ENCODE results near the gene GJA1.
"Not testable (repeated sequence)": the region's sequence is repeated elsewhere in the genome, so short reads cannot be mapped to it uniquely, and the experiment has no call there.

GJA1 gene

GRCh38 chr6:121439926-121440325, 4.5 kb downstream of the GJA1 start:
- Mint-ChIP-seq H3K27ac (peak overlapping the region; percentile 90), H3K36me3 (ENCODE audit: low read depth) (peaks cover 36% of the 10 kb centered on the region), H3K4me3 (peak overlapping the region; percentile 98), H3K9me3 (no peaks in the 10 kb centered on the region), H3K4me1 (peaks cover 68% of the 10 kb centered on the region), H3K27me3 (ENCODE audit: low read depth, poor library complexity) (no peaks in the 10 kb centered on the region)
- no peak for DNase-seq
- TF ChIP-seq CTCF (IDR thresholded peaks at IDR 0.05): no peak

- peaks cover 51% of the 10 kb centered on the region for H3K36me3 Mint-ChIP-seq (ENCODE audit: low read depth)
Measured at GRCh38 chr6:121441477-121441876, 6.0 kb downstream of the GJA1 start.

GRCh38 chr6:121442576-121442975, 7.1 kb downstream of the GJA1 start:
- H3K27me3 Mint-ChIP-seq (ENCODE audit: low read depth, poor library complexity): peaks cover 4% of the 10 kb centered on the region
- H3K4me1 Mint-ChIP-seq: peaks cover 67% of the 10 kb centered on the region
- peak overlapping the region; percentile 51 for H3K27ac Mint-ChIP-seq
- peaks cover 62% of the 10 kb centered on the region for H3K36me3 Mint-ChIP-seq (ENCODE audit: low read depth)
- no peak for TF ChIP-seq CTCF (IDR thresholded peaks at IDR 0.05)
- peaks cover 21% of the 10 kb centered on the region for H3K9me3 Mint-ChIP-seq
- H3K4me3 Mint-ChIP-seq: peak overlapping the region; percentile 42
- no peak for DNase-seq

More at GRCh38 chr6:121441477-121441876, 6.0 kb downstream of the GJA1 start:
- H3K27ac Mint-ChIP-seq: peak overlapping the region; percentile 62
- no peak for TF ChIP-seq CTCF (IDR thresholded peaks at IDR 0.05)
- peaks cover 11% of the 10 kb centered on the region for H3K9me3 Mint-ChIP-seq
- DNase-seq: no peak
- peak overlapping the region; percentile 98 for H3K4me3 Mint-ChIP-seq
- H3K27me3 Mint-ChIP-seq (ENCODE audit: low read depth, poor library complexity): no peaks in the 10 kb centered on the region
- peaks cover 61% of the 10 kb centered on the region for H3K4me1 Mint-ChIP-seq

- H3K27me3 Mint-ChIP-seq (ENCODE audit: low read depth, poor library complexity): peaks cover 7% of the 10 kb centered on the region
- no peak for DNase-seq
- H3K9me3 Mint-ChIP-seq: peaks cover 34% of the 10 kb centered on the region
- peaks cover 77% of the 10 kb centered on the region for H3K36me3 Mint-ChIP-seq (ENCODE audit: low read depth)
- peak overlapping the region; percentile 91 for H3K27ac Mint-ChIP-seq
- H3K4me1 Mint-ChIP-seq: peaks cover 59% of the 10 kb centered on the region
- peak overlapping the region; percentile 48 for H3K4me3 Mint-ChIP-seq
- no peak for TF ChIP-seq CTCF (IDR thresholded peaks at IDR 0.05)
Measured at GRCh38 chr6:121443971-121444541, 8.6 kb downstream of the GJA1 start.

- Mint-ChIP-seq H3K36me3 (ENCODE audit: low read depth) (peaks cover 86% of the 10 kb centered on the region), H3K9me3 (peaks cover 47% of the 10 kb centered on the region), H3K27ac (peak overlapping the region; percentile 13), H3K4me1 (peaks cover 38% of the 10 kb centered on the region)
- not testable (repeated sequence) for H3K27me3 Mint-ChIP-seq (ENCODE audit: low read depth, poor library complexity); DNase-seq; H3K4me3 Mint-ChIP-seq
Measured at GRCh38 chr6:121446705-121447104, 11.3 kb downstream of the GJA1 start.

- H3K27ac Mint-ChIP-seq: peak overlapping the region; percentile 83
- peaks cover 47% of the 10 kb centered on the region for H3K9me3 Mint-ChIP-seq
- not testable (repeated sequence) for DNase-seq; H3K4me3 Mint-ChIP-seq; H3K27me3 Mint-ChIP-seq (ENCODE audit: low read depth, poor library complexity)
- H3K4me1 Mint-ChIP-seq: peaks cover 27% of the 10 kb centered on the region
- H3K36me3 Mint-ChIP-seq (ENCODE audit: low read depth): peaks cover 85% of the 10 kb centered on the region
Measured at GRCh38 chr6:121447746-121448145, 12.3 kb downstream of the GJA1 start.

GRCh38 chr6:121448528-121448927, 13.1 kb downstream of the GJA1 start:
- H3K9me3 Mint-ChIP-seq: peaks cover 47% of the 10 kb centered on the region
- DNase-seq; H3K4me3 Mint-ChIP-seq; H3K27me3 Mint-ChIP-seq (ENCODE audit: low read depth, poor library complexity): not testable (repeated sequence)
- H3K27ac Mint-ChIP-seq: peak overlapping the region; percentile 10
- peaks cover 19% of the 10 kb centered on the region for H3K4me1 Mint-ChIP-seq
- H3K36me3 Mint-ChIP-seq (ENCODE audit: low read depth): peaks cover 80% of the 10 kb centered on the region
